ENCODE results near the gene CRISP2.
"Not testable (repeated sequence)": the region's sequence is repeated elsewhere in the genome, so short reads cannot be mapped to it uniquely, and the experiment has no call there.

The CRISP2 gene

DNA sequence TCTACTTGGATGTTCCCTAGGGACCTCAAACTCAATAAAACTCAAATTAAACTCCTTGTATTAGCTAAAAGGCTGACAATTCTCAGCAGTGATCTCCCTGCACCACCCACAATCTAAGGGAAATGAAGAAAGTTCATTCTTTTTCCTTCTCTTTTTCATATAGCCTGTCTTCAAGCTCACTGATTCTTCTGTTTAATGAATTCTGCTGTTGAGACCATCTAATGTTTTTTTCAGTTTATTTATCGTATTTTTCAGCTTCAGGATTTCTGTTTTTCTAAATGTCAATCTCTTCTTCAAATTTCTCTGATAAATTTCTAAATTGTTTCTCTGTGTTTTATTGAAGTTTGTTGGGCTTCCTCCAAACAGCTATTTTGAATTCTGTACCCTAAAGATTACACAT lies 19.8 kb downstream of the CRISP2 start:
- Histone ChIP-seq H3K27me3 (ENCODE audit: control insufficient read depth, insufficient read depth, low read length) (no peaks in the 10 kb centered on the region), H3K4me3 (ENCODE audit: low read depth, low read length) (no peak overlapping the region), H3K9me3 (ENCODE audit: control insufficient read depth, insufficient read depth, low read length) (no peaks in the 10 kb centered on the region), H3K4me1 (ENCODE audit: control insufficient read depth, insufficient read depth, low read length) (no peaks in the 10 kb centered on the region), H3K36me3 (ENCODE audit: control insufficient read depth, insufficient read depth, low read length) (no peaks in the 10 kb centered on the region), H3K9ac (ENCODE audit: low read depth, low read length) (no peak overlapping the region)

- H3K4me1 ChIP-seq (ENCODE audit: control insufficient read depth, insufficient read depth, low read length): no peaks in the 10 kb centered on the region
- H3K27me3 ChIP-seq (ENCODE audit: control insufficient read depth, insufficient read depth, low read length): no peaks in the 10 kb centered on the region
- no peaks in the 10 kb centered on the region for H3K9me3 ChIP-seq (ENCODE audit: control insufficient read depth, insufficient read depth, low read length)
- H3K9ac ChIP-seq (ENCODE audit: low read depth, low read length): no peak overlapping the region
- no peak overlapping the region for H3K4me3 ChIP-seq (ENCODE audit: low read depth, low read length)
- no peaks in the 10 kb centered on the region for H3K36me3 ChIP-seq (ENCODE audit: control insufficient read depth, insufficient read depth, low read length)
Observed at GRCh38 chr6:49692534-49692933, 20.8 kb downstream of the CRISP2 start.

DNA sequence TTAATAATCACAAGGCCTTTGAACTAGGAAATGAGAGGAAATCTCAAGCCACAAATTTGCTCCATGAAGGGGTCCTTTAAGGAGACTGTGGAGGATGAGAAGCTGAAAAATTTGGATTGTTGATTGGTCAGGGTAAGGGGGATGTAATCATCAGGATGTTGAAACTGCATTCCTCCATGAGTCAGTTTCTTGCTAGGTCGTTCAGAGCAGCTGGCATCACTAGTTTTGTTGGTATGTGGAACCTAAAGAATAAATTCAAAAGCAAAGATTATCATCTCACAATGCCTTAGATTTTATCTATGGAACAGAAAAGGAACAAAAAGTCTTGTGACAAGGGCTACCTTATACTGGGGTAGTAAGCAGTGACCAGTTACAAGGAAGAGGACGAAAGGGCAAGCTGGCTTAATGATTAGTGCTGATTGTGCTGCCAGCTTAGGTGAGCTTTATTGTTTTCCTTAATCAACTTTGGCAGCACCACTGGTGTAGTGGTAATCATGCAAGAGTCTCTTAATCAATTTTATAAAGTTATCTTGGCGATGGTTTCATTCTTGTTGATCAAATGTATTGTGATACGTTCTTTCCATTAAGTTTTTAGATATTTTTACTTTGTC lies 36.6 kb downstream of the CRISP2 start:
- no peaks in the 10 kb centered on the region for H3K27me3 ChIP-seq (ENCODE audit: control insufficient read depth, insufficient read depth, low read length)
- no peak overlapping the region for H3K4me3 ChIP-seq (ENCODE audit: low read depth, low read length)
- no peaks in the 10 kb centered on the region for H3K9me3 ChIP-seq (ENCODE audit: control insufficient read depth, insufficient read depth, low read length)
- no peak overlapping the region for H3K9ac ChIP-seq (ENCODE audit: low read depth, low read length)
- H3K36me3 ChIP-seq (ENCODE audit: control insufficient read depth, insufficient read depth, low read length): no peaks in the 10 kb centered on the region
- H3K4me1 ChIP-seq (ENCODE audit: control insufficient read depth, insufficient read depth, low read length): no peaks in the 10 kb centered on the region

- Histone ChIP-seq H3K27me3 (ENCODE audit: control insufficient read depth, insufficient read depth, low read length) (no peaks in the 10 kb centered on the region), H3K9ac (ENCODE audit: low read depth, low read length) (no peak overlapping the region), H3K4me3 (ENCODE audit: low read depth, low read length) (no peak overlapping the region), H3K9me3 (ENCODE audit: control insufficient read depth, insufficient read depth, low read length) (no peaks in the 10 kb centered on the region), H3K4me1 (ENCODE audit: control insufficient read depth, insufficient read depth, low read length) (no peaks in the 10 kb centered on the region), H3K36me3 (ENCODE audit: control insufficient read depth, insufficient read depth, low read length) (no peaks in the 10 kb centered on the region)
Observed at GRCh38 chr6:49675816-49676215, 37.5 kb downstream of the CRISP2 start.

DNA sequence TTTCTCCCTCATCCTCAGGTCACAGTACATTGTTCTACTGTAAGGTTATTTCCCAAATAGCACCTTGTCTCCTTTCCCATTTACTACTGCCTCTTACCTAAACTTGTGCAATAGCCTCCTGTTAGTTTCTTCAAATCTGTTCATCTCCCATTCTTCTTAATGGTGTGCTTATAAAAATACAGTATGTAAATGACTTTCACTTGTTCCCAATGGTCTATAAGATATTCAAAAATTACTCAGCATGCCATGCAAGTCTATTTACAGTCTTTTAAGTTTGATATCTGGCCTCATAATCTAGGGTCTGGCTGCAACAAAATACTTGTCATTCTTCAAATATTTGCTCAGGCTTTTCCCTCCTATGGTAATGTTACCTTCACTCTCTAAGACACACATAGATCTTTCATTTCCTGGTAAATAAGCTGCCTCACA lies 45.2 kb downstream of the CRISP2 start:
- H3K9ac ChIP-seq (ENCODE audit: low read depth, low read length): no peak overlapping the region
- H3K27me3 ChIP-seq (ENCODE audit: control insufficient read depth, insufficient read depth, low read length): no peaks in the 10 kb centered on the region
- H3K4me1 ChIP-seq (ENCODE audit: control insufficient read depth, insufficient read depth, low read length): peaks cover 8% of the 10 kb centered on the region
- H3K9me3 ChIP-seq (ENCODE audit: control insufficient read depth, insufficient read depth, low read length): no peaks in the 10 kb centered on the region
- H3K36me3 ChIP-seq (ENCODE audit: control insufficient read depth, insufficient read depth, low read length): no peaks in the 10 kb centered on the region
- H3K4me3 ChIP-seq (ENCODE audit: low read depth, low read length): no peak overlapping the region

GRCh38 chr6:49666930-49667757 lies 46.2 kb downstream of the CRISP2 start:
- Histone ChIP-seq H3K36me3 (ENCODE audit: control insufficient read depth, insufficient read depth, low read length) (no peaks in the 10 kb centered on the region), H3K27me3 (ENCODE audit: control insufficient read depth, insufficient read depth, low read length) (no peaks in the 10 kb centered on the region), H3K4me3 (ENCODE audit: low read depth, low read length) (no peak overlapping the region), H3K9me3 (ENCODE audit: control insufficient read depth, insufficient read depth, low read length) (no peaks in the 10 kb centered on the region), H3K9ac (ENCODE audit: low read depth, low read length) (no peak overlapping the region), H3K4me1 (ENCODE audit: control insufficient read depth, insufficient read depth, low read length) (peaks cover 8% of the 10 kb centered on the region)

GRCh38 chr6:49666480-49666879 lies 46.9 kb downstream of the CRISP2 start:
- Histone ChIP-seq H3K36me3 (ENCODE audit: control insufficient read depth, insufficient read depth, low read length) (no peaks in the 10 kb centered on the region), H3K9me3 (ENCODE audit: control insufficient read depth, insufficient read depth, low read length) (no peaks in the 10 kb centered on the region), H3K9ac (ENCODE audit: low read depth, low read length) (no peak overlapping the region), H3K4me1 (ENCODE audit: control insufficient read depth, insufficient read depth, low read length) (peaks cover 8% of the 10 kb centered on the region), H3K4me3 (ENCODE audit: low read depth, low read length) (no peak overlapping the region), H3K27me3 (ENCODE audit: control insufficient read depth, insufficient read depth, low read length) (no peaks in the 10 kb centered on the region)

GRCh38 chr6:49664817-49665216 lies 48.5 kb downstream of the CRISP2 start:
- Histone ChIP-seq H3K36me3 (ENCODE audit: control insufficient read depth, insufficient read depth, low read length) (no peaks in the 10 kb centered on the region), H3K4me1 (ENCODE audit: control insufficient read depth, insufficient read depth, low read length) (peaks cover 8% of the 10 kb centered on the region), H3K9me3 (ENCODE audit: control insufficient read depth, insufficient read depth, low read length) (no peaks in the 10 kb centered on the region), H3K4me3 (ENCODE audit: low read depth, low read length) (no peak overlapping the region), H3K9ac (ENCODE audit: low read depth, low read length) (no peak overlapping the region), H3K27me3 (ENCODE audit: control insufficient read depth, insufficient read depth, low read length) (no peaks in the 10 kb centered on the region)

GRCh38 chr6:49664054-49664453 lies 49.3 kb downstream of the CRISP2 start:
- not testable (repeated sequence) for H3K9me3 ChIP-seq (ENCODE audit: control insufficient read depth, insufficient read depth, low read length); H3K36me3 ChIP-seq (ENCODE audit: control insufficient read depth, insufficient read depth, low read length); H3K9ac ChIP-seq (ENCODE audit: low read depth, low read length); H3K4me3 ChIP-seq (ENCODE audit: low read depth, low read length); H3K27me3 ChIP-seq (ENCODE audit: control insufficient read depth, insufficient read depth, low read length); H3K4me1 ChIP-seq (ENCODE audit: control insufficient read depth, insufficient read depth, low read length)

- H3K36me3 ChIP-seq (ENCODE audit: control insufficient read depth, insufficient read depth, low read length): no peaks in the 10 kb centered on the region
- H3K4me3 ChIP-seq (ENCODE audit: low read depth, low read length): no peak overlapping the region
- peaks cover 4% of the 10 kb centered on the region for H3K4me1 ChIP-seq (ENCODE audit: control insufficient read depth, insufficient read depth, low read length)
- H3K9ac ChIP-seq (ENCODE audit: low read depth, low read length): no peak overlapping the region
- H3K27me3 ChIP-seq (ENCODE audit: control insufficient read depth, insufficient read depth, low read length): no peaks in the 10 kb centered on the region
- H3K9me3 ChIP-seq (ENCODE audit: control insufficient read depth, insufficient read depth, low read length): no peaks in the 10 kb centered on the region
Observed at GRCh38 chr6:49662892-49663261, 50.5 kb downstream of the CRISP2 start.

- Histone ChIP-seq H3K9me3 (ENCODE audit: control insufficient read depth, insufficient read depth, low read length) (no peaks in the 10 kb centered on the region), H3K4me1 (ENCODE audit: control insufficient read depth, insufficient read depth, low read length) (peaks cover 4% of the 10 kb centered on the region), H3K9ac (ENCODE audit: low read depth, low read length) (no peak overlapping the region), H3K27me3 (ENCODE audit: control insufficient read depth, insufficient read depth, low read length) (no peaks in the 10 kb centered on the region), H3K4me3 (ENCODE audit: low read depth, low read length) (no peak overlapping the region), H3K36me3 (ENCODE audit: control insufficient read depth, insufficient read depth, low read length) (no peaks in the 10 kb centered on the region)
Observed at GRCh38 chr6:49662231-49662891, 51.0 kb downstream of the CRISP2 start.

GRCh38 chr6:49653942-49654341 lies 59.4 kb downstream of the CRISP2 start:
- no peaks in the 10 kb centered on the region for H3K36me3 ChIP-seq (ENCODE audit: control insufficient read depth, insufficient read depth, low read length)
- H3K9ac ChIP-seq (ENCODE audit: low read depth, low read length): no peak overlapping the region
- no peaks in the 10 kb centered on the region for H3K4me1 ChIP-seq (ENCODE audit: control insufficient read depth, insufficient read depth, low read length)
- H3K9me3 ChIP-seq (ENCODE audit: control insufficient read depth, insufficient read depth, low read length): no peaks in the 10 kb centered on the region
- no peaks in the 10 kb centered on the region for H3K27me3 ChIP-seq (ENCODE audit: control insufficient read depth, insufficient read depth, low read length)
- H3K4me3 ChIP-seq (ENCODE audit: low read depth, low read length): no peak overlapping the region
